K562 (cell line): ENCODE measurements around the gene RPS10. TPM values are rescaled to one million over a fixed set of nuclear protein-coding genes. Genes with fewer than 3 reads are reported as not detected.

Experiments used
- BCOR ChIP-seq: fragments of 450-650 bp; IDR thresholded peaks from 2 replicates; pipeline ENCODE4 v1.6.1; 2016
- CBX2 ChIP-seq: fragments of 200-600 bp; sonication (generic); IDR thresholded peaks from one replicate; pipeline ENCODE4 v1.6.1; 2012; ENCODE audit warnings: mild to moderate bottlenecking, low read length, inconsistent platforms; ENCODE audit not compliant: insufficient read depth, poor library complexity, severe bottlenecking
- CREM ChIP-seq: IDR thresholded peaks from 2 replicates; pipeline ENCODE4 v1.6.1; 2014; ENCODE audit warnings: antibody characterized with exemption, low read depth
- DNMT1 ChIP-seq: fragments of 450-650 bp; IDR thresholded peaks from 2 replicates; pipeline ENCODE4 v1.6.1; 2016; ENCODE audit warnings: antibody characterized with exemption, mild to moderate bottlenecking
- E2F6 ChIP-seq, 2 experiments: IDR thresholded peaks; 2 replicates each; pipeline ENCODE4 v1.6.1; 2011; ENCODE audit warnings: borderline replicate concordance in 1 of 2, control low read depth in 1 of 2, low read depth in 1 of 2, low read length in 1 of 2, mild to moderate bottlenecking in 1 of 2, mixed read lengths in 1 of 2, moderate library complexity in 1 of 2; ENCODE audit not compliant: insufficient read depth in 1 of 2, insufficient read length in 1 of 2, poor library complexity in 1 of 2, severe bottlenecking in 1 of 2; ENCODE audit errors: extremely low read depth in 1 of 2
- EGR1 ChIP-seq: fragments of 450-650 bp; conservative IDR thresholded peaks from 2 replicates; pipeline ENCODE4 v1.6.1; 2017; ENCODE audit warnings: mild to moderate bottlenecking
- ESRRA ChIP-seq: fragments of 450-650 bp; IDR thresholded peaks from 2 replicates; pipeline ENCODE4 v1.6.1; 2014; ENCODE audit warnings: low read depth, mild to moderate bottlenecking, moderate library complexity, borderline replicate concordance
- GTF2E2 ChIP-seq: fragments of 200-800 bp; sonication (Bioruptor generic); IDR thresholded peaks from 2 replicates; pipeline ENCODE4 v1.6.1; 2016; ENCODE audit warnings: missing genetic modification characterization, missing compliant biosample characterization
- HDAC1 ChIP-seq, 2 experiments: fragments of 450-650 bp; IDR thresholded peaks; 2 replicates each; pipeline ENCODE4 v1.6.1; 2016 to 2017; ENCODE audit warnings: inconsistent platforms in 1 of 2, mild to moderate bottlenecking in 1 of 2, moderate library complexity in 1 of 2
- KDM1A ChIP-seq, 2 experiments: fragments of 450-650 bp; IDR thresholded peaks; 2 replicates each; pipeline ENCODE4 v1.6.1; 2016; ENCODE audit warnings: mild to moderate bottlenecking in 2 of 2
- MAZ ChIP-seq, 2 experiments: fragments of 450-650 bp in 1 of 2; sonication (generic) in 1 of 2; formaldehyde crosslinking; IDR thresholded peaks in 1 of 2; conservative IDR thresholded peaks in 1 of 2; 2 replicates each; pipeline versions ENCODE4 v1.4.0 to v1.5.0; 2020; ENCODE audit warnings: mild to moderate bottlenecking in 1 of 2, missing genetic modification reagents in 1 of 2
- MCM2 ChIP-seq: fragments of 450-650 bp; IDR thresholded peaks from 2 replicates; pipeline ENCODE4 v1.6.1; 2017; ENCODE audit warnings: low read depth, mild to moderate bottlenecking
- MNT ChIP-seq, 2 experiments: fragments of 450-650 bp; conservative IDR thresholded peaks; 2 replicates each; pipeline ENCODE4 v1.6.1; 2017; ENCODE audit warnings: mild to moderate bottlenecking in 2 of 2, moderate library complexity in 2 of 2
- MTA1 ChIP-seq: fragments of 450-650 bp; IDR thresholded peaks from 2 replicates; pipeline ENCODE4 v1.6.1; 2017; ENCODE audit warnings: borderline replicate concordance
- NRF1 ChIP-seq, 2 experiments: fragments of 450-650 bp; IDR thresholded peaks in 1 of 2; conservative IDR thresholded peaks in 1 of 2; 2 replicates each; pipeline ENCODE4 v1.6.1; 2014; ENCODE audit warnings: mild to moderate bottlenecking in 2 of 2
- POLR2G ChIP-seq: fragments of 200-400 bp; formaldehyde crosslinking; IDR thresholded peaks from 2 replicates; pipeline ENCODE4 v1.6.1; 2017; ENCODE audit warnings: low read depth, mild to moderate bottlenecking, antibody characterized with exemption, low read length, moderate library complexity
- PRDM10 ChIP-seq: fragments of 450-650 bp; IDR thresholded peaks from 2 replicates; pipeline ENCODE4 v1.6.1; 2018; ENCODE audit not compliant: partially characterized antibody
- RB1 ChIP-seq: fragments of 450-650 bp; IDR thresholded peaks from 2 replicates; pipeline ENCODE4 v1.6.1; 2017; ENCODE audit warnings: low read depth, mild to moderate bottlenecking
- TAL1 ChIP-seq: fragments of 450-650 bp; IDR thresholded peaks from 2 replicates; pipeline ENCODE4 v1.6.1; 2016; ENCODE audit warnings: mild to moderate bottlenecking
- ZFP36 ChIP-seq: fragments of 150-350 bp; IDR thresholded peaks from 2 replicates; pipeline ENCODE4 v1.6.1; 2018; ENCODE audit warnings: low read length, low read depth; ENCODE audit not compliant: partially characterized antibody
- ZNF263 ChIP-seq: sonication (generic); formaldehyde crosslinking; IDR thresholded peaks from 2 replicates; pipeline ENCODE4 v1.8.0; 2022; ENCODE audit warnings: mild to moderate bottlenecking, missing genetic modification reagents, borderline replicate concordance
- ZNF316 ChIP-seq: fragments of 450-650 bp; IDR thresholded peaks from 2 replicates; pipeline ENCODE4 v1.6.1; 2016
- polyA plus RNA-seq, 8 experiments: library from polyadenylated mRNA; depleted of rRNA in 4 of 8; stranded (reverse) in 5 of 8; unstranded in 3 of 8; fragments of >200 nt; fragmentation: Nextera tagmentation in 2 of 8; fragmentation: Illumina TruSeq in 1 of 8; extraction: Ambion mirVana in 2 of 8; extraction: Trizol in 1 of 8; gene quantifications; 2 replicates each; pipeline versions ENCODE4 v1.2.1 to v1.2.3, GENCODE V29; 2011 to 2014; ENCODE audit warnings: inconsistent platforms in 1 of 8, missing spikeins in 1 of 8
- total RNA-seq, 7 experiments: library from RNA; depleted of rRNA in 6 of 7; stranded (reverse); fragments of >200 nt in 6 of 7; fragmentation: Illumina TruSeq in 2 of 7; extraction: Trizol in 2 of 7; gene quantifications; 2 replicates each; pipeline versions ENCODE4 v1.2.1 to v1.2.3, GENCODE V29; 2011 to 2021; ENCODE audit warnings: low replicate concordance in 1 of 7

RPS10 gene
- total and polyA plus RNA-seq, 9 of the 15 experiments (the other 6 are each of a cell fraction or from before 2014, with no cell fraction given), result 2,680 to 5,251 (median 3,876) TPM

- TF ChIP-seq CBX2, result no peak
- TF ChIP-seq PRDM10, result peak; percentile 70
- TF ChIP-seq POLR2G, result peak; percentile 65
- 0 out of 2 replicates have a peak, but pooled peaks have one; percentile 29 for TF ChIP-seq MTA1
- TF ChIP-seq MNT (conservative IDR thresholded peaks at IDR 0.05), result 0 out of 4 replicates have a peak, but pooled peaks of 1 of the 2 experiments have one; percentile 17
- peak; percentile 72; the same call in 1 of the 2 replicates for TF ChIP-seq ZNF263 (CRISPR knock-in tag)
- TF ChIP-seq NRF1 (conservative IDR thresholded peaks at IDR 0.05 in 1 of 2, IDR thresholded peaks at IDR 0.05 in 1 of 2), result peak; percentile 83 to 87
- TF ChIP-seq EGR1, result peak; percentile 51
- peak; percentile 73 for TF ChIP-seq BCOR
- no peak for TF ChIP-seq TAL1
- peak; percentile 75 for TF ChIP-seq CREM
- peak in 1 of 2 experiments; percentile 54; a peak in 2 of 4 replicates for TF ChIP-seq MAZ (CRISPR knock-in tag; conservative IDR thresholded peaks at IDR 0.05 in 1 of 2, IDR thresholded peaks at IDR 0.05 in 1 of 2)
- TF ChIP-seq ZFP36, result peak; percentile 95
- peak in 1 of 2 experiments; percentile 18; a peak in 1 of 4 replicates for TF ChIP-seq KDM1A (IDR thresholded peaks at IDR 0.05)
- TF ChIP-seq ZNF316, result no peak
- peak in 1 of 2 experiments; percentile 47 for TF ChIP-seq E2F6 (IDR thresholded peaks at IDR 0.05; ENCODE audit: borderline replicate concordance in 1 of 2, extremely low read depth in 1 of 2, insufficient read depth in 1 of 2, insufficient read length in 1 of 2, low read depth in 1 of 2, low read length in 1 of 2, poor library complexity in 1 of 2, severe bottlenecking in 1 of 2)
- no peak for TF ChIP-seq GTF2E2 (tag)
- TF ChIP-seq MCM2, result no peak
- peak in 1 of 2 experiments; percentile 52; a peak in 1 of 4 replicates for TF ChIP-seq HDAC1 (IDR thresholded peaks at IDR 0.05)
- TF ChIP-seq ESRRA, result peak; percentile 30; the same call in 1 of the 2 replicates
- TF ChIP-seq DNMT1, result no peak
- TF ChIP-seq RB1, result 0 out of 2 replicates have a peak, but pooled peaks have one; percentile 11
These were observed 39.8 kb upstream of the RPS10 start, which contains the start of gene PACSIN1 (continued) for GRCh38 chr6:34465531-34466241.
